Stimulated activated CD4-positive, alpha-beta T cell treated with anti-CD3 and anti-CD28 coated beads, Interleukin-4, amount 100 ng/mL, for 24 hours (primary cell): ENCODE measurements around the gene DAAM1.

ENCODE experiments used
- DNase-seq: peaks from one replicate; pipeline ENCODE4 v3.0.0-alpha.2; 2020

The DAAM1 gene

DNA sequence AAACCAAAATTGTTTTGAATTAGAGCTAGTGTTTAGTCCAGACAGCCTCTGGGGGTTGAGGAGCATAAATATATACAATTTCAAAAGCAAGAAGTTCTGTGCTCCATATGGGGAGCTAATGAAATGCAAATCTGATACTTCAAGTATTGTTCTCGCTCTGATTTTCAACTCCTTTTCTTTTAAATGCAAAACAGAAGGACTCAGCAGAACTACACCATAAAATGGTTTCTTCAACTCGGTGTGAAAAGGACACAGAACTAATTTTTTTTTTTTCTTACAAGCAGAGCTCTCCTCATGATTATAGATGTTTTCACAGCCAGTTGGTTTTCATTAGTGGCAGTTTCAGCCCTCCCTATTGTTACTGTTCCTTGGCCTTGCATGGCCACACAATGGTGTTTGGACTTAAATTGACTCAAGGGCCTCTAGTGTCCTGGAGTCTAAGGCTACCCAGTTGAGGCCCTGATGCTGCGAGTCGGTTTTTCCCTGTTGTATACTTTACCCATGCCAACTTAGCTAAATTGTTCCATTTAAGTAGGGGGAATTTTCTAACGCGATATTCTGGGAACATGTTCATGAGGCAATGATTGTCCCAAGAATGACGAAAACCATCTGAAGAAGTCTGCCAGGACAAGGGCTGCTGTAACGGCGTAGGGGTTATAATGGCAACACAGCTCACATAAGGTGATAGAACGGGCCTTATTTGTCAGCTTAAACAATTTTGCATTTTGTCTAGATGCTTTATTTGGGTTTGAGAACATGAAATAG is 156.4 kb downstream of the DAAM1 start:
- DNase-seq, result no peak

GRCh38 chr14:59346329-59346728 is 157.9 kb downstream of the DAAM1 start:
- no peak for DNase-seq

DNA sequence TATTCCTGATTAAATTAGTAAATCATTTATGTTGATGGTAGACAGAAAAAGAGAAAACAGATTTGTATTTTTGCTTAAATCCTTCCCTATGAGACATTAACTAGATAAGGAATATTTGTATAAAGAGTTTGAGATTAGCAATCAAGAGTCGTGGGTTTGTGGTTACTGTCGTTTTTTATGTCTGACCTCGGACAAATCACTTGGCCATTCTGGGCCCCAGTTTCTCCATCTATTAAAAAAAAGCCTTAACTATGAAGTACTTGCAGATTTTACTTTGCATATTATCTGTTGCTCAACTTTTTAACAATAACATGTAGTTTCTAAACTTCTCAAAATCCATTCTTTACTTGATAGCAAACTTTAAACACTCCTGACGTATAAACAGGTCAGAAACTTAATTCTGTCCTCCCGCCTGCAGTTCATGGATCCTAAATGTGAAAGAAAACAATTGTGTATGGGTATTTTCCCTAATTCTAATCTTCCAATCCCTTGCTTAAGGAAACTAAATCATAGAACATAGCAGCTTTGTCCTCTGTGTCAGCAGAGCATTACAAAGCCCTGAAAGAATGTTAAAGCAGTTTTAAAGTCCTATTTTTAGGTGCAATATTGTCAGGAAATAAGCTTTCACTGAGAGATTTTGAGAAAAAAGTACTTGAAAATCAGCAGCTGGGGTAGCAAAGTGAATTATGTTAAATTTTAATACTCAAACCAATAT is 158.5 kb downstream of the DAAM1 start:
- no peak for DNase-seq

DNA sequence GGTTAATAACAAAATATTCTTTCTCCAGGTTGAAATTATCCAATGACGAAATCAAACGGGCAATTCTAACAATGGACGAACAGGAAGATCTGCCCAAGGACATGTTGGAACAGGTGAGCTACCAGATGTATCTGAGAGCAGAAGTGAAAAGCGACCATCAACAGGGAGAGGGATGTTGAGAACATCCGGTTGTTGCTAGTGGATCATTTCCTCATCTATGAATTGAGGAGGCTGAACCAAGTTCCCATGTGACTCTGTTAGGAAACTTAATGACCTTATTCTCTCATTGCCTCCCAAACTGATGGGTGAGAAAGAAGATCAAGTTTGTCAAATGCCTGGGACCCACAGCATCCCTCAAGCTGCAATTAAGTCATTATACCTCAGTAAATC is 159.0 kb downstream of the DAAM1 start:
- no peak for DNase-seq

- no peak for DNase-seq
These were observed 159.4 kb downstream of the DAAM1 start for GRCh38 chr14:59347915-59348314.

- no peak for DNase-seq
These were observed 160.8 kb downstream of the DAAM1 start for GRCh38 chr14:59349258-59349701.

DNA sequence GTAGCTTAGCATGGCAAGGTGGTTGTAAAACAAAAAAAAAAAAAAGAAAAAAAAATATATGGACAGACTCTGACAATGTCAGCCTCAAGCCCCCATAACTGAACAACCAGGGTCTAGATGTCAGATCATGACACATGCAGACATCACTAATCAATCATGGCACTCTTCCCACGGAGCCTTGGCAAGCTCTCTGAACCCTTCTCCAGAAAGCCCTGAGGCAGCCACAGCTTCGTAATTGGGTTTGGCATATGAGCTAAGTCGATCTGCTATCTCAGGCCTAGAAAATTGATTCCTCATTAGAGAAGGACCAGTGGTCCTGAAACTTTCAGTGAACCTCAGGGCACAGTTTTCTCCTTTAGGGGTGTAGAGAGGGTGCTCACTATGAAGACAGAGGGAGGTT is 164.5 kb downstream of the DAAM1 start:
- no peak for DNase-seq

GRCh38 chr14:59354666-59355065 is 166.2 kb downstream of the DAAM1 start:
- no peak for DNase-seq

DNA sequence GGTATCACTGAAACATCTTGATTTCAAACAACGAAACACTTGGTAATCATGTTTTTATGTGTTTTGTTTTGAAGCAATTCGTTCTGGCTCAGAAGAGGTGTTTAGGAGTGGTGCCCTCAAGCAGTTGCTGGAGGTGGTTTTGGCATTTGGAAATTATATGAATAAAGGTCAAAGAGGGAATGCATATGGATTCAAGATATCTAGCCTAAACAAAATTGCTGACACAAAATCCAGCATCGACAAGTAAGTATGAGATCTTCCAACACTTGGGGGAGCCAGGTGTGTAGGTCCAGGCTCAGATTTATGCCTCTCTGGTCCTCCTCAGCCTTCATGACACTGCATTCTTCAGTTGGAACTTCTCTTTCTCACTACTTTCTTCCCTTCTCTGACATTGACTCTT is 166.6 kb downstream of the DAAM1 start:
- DNase-seq, result no peak

DNA sequence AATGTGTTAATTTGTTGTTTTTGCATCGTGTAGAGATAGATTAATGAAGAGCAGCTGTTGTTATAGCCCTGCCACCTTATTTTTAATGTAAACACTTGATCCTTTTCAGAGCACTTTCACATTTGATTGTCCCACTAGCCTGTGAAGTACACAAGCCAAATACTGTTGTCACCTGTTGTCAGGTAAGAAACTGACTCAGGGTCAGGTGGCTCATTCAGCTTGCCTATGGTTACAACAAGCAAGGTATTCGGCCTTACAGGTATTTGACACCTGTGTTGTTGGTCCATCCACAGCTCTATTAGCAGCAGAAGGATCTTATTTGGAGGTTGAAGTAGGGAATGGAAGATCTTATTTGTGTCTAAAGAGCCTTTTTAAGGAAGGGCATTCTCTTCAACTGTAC is 167.8 kb downstream of the DAAM1 start:
- no peak for DNase-seq

DNA sequence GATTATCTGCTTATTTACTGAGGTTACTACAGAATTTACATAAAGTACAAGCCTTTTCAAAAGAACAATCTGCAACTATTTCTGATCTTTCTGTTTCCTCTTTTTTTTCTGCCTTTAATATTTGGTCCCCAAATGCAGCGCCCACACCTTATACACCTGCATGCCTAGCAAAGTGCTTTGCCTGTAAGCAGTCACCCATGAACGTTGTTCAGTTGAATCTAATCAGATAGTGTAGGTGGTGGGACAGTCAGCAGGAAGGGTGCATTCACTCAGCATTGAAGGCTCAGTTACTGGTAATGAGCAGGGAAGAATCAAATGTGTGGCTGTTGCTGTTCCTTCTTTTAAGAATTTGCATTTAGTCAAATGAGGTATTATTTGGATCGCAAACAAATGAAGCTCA is 168.3 kb downstream of the DAAM1 start:
- DNase-seq, result no peak

GRCh38 chr14:59358102-59358501 is 169.6 kb downstream of the DAAM1 start:
- DNase-seq, result no peak

DNA sequence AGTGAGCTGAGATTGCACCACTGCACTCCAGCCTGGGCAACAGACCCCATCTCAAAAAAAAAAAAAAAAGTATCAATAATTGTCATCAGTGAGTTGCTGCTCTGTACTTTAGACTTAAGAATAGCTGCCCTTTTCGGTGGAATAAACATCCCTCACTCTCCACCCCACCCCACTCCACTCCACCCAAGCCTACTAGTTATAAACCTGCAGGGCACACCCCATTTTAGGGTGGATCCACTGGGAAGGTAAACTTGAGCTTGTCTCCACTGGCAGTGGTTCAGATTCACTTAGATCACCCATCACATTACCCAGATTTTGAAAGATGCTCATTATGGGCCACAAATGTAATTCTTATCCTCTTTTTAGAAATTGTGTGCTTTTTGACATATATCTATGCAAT is 170.3 kb downstream of the DAAM1 start:
- DNase-seq, result no peak

DNA sequence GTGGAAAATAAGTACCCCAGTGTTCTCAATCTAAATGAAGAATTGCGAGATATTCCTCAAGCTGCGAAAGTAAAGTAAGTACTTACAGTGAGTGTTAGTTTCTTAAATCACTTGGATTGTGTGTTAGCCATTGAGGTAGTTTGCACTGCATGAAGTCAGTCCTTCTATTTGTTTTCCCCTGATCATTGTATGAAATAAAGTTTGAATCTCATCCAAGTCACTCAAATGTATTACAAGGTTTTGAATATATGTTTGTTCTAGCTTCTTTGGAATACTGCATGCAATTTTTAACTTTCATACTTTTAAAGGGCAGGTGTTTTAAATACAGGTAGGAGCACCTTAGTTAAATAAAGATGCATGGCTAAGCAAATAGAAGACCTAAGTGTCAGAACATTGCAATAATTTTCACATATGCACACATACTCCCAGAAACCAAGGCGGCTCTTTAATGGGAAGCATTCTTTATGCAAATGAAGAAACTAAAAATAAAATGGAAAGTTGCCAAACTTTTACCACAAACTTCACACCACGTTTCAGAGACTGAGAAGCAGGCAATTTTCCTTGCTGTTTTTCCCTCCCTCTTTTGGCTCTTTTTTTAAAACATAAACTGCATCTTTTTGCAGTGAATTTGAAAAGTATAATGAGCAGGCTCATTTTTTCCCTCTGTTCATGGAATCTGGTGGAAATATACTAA is 171.1 kb downstream of the DAAM1 start:
- no peak for DNase-seq

- no peak for DNase-seq
These were observed 171.8 kb downstream of the DAAM1 start for GRCh38 chr14:59360233-59360632.

- DNase-seq, result no peak
These were observed 172.7 kb downstream of the DAAM1 start for GRCh38 chr14:59360923-59361794.

GRCh38 chr14:59362513-59362912 is 174.0 kb downstream of the DAAM1 start:
- DNase-seq, result no peak

GRCh38 chr14:59363531-59364226 is 175.2 kb downstream of the DAAM1 start:
- no peak for DNase-seq

DNA sequence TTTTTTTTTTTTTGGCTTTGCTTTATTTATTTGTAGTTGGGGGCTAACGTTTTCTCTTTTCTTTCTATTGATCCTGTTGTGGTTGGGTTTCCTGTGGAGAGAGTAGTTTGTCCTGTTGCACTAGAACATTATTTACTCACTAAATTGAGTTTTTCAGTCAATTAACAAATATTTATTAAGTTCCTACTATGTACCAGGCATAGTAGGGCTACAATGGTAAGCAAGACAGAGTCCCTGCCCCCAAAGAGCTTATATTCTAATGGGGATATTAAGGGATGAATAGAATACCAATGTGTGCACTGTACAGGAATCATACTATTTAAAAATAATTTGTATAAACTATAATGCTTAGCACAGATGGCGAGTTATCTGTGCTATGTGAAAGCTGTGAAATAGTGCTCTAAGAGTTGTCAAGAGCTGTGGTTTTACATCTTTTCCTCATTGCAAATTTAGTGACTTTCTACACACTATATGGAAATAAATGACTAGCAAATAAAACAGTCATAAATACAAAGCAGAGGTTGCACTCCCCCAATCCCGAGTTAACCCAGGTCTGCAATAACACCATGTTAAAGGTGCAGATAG is 181.8 kb downstream of the DAAM1 start:
- DNase-seq, result no peak

GRCh38 chr14:59371771-59372170 is 183.3 kb downstream of the DAAM1 start:
- no peak for DNase-seq

DNA sequence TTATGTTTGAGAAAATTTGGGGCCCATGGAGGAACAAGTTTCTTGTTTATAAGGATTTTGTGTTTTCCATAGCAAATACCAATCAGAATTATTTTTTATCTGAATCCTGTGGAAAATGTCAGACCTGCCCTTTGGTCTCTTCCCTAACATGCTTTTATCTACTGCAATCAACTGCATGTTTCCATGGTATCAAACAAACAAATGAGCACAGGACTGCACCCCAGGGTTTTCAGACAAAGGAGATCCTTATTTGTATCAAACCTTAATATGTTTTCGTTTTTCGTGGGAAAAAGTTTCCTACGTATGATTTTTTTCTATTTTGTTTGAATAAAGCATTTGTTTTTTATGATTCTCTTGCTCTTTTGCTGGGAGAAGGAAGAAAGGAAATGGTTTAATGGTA is 185.6 kb downstream of the DAAM1 start:
- DNase-seq, result no peak

GRCh38 chr14:59376686-59377085 is 188.2 kb downstream of the DAAM1 start:
- DNase-seq, result no peak
